ENCODE data around the gene WDR74.

GRCh38 chr11:62817129-62817528 is 22.3 kb downstream of the WDR74 start:
- TF ChIP-seq TAF1 (IDR thresholded peaks at IDR 0.05; ENCODE audit: borderline replicate concordance, low read depth, low read length) (no peak), POLR2A (IDR thresholded peaks at IDR 0.05; ENCODE audit: low read depth, low read length) (no peak), POLR2AphosphoS5 (IDR thresholded peaks at IDR 0.05; ENCODE audit: low read depth, low read length) (no peak)
